Mesenchymal stem cell (in vitro differentiated cells and primary cell): Measurements from ENCODE around the gene CYP1A1. TPM values are rescaled to one million over a fixed set of nuclear protein-coding genes. Genes with fewer than 3 reads are reported as not detected.

Experiments
- DNase-seq: peaks from one replicate; pipeline ENCODE4 v3.0.0-alpha.2; 2013
- H2AFZ ChIP-seq: one replicate; pipeline ENCODE4 v1.6.1; 2013; ENCODE audit warnings: low read depth, mild to moderate bottlenecking, control low read depth, inconsistent platforms, low read length, moderate library complexity
- H2AK5ac ChIP-seq: 2 replicates; pipeline ENCODE4 v1.6.1; 2013; ENCODE audit warnings: low read length, moderate library complexity, mild to moderate bottlenecking, inconsistent platforms; ENCODE audit not compliant: severe bottlenecking
- H2BK120ac ChIP-seq: one replicate; pipeline ENCODE4 v1.6.1; 2013; ENCODE audit warnings: low read depth, mild to moderate bottlenecking, inconsistent platforms, low read length, moderate library complexity
- H2BK12ac ChIP-seq, 2 experiments: one replicate each; pipeline ENCODE4 v1.6.1; 2013; ENCODE audit warnings: inconsistent platforms in 2 of 2, low read length in 2 of 2, mild to moderate bottlenecking in 2 of 2, moderate library complexity in 2 of 2, control low read depth in 1 of 2
- H2BK15ac ChIP-seq: one replicate; pipeline ENCODE4 v1.6.1; 2013; ENCODE audit warnings: mild to moderate bottlenecking, low read depth, inconsistent platforms; ENCODE audit not compliant: poor library complexity, severe bottlenecking
- H2BK5ac ChIP-seq: 2 replicates; pipeline ENCODE4 v1.6.1; 2013; ENCODE audit warnings: low read depth, mild to moderate bottlenecking, low read length, control low read depth, inconsistent platforms; ENCODE audit not compliant: poor library complexity, severe bottlenecking
- H3K14ac ChIP-seq, 2 experiments: one replicate each; pipeline ENCODE4 v1.6.1; 2013; ENCODE audit warnings: inconsistent platforms in 2 of 2, low read length in 2 of 2, control low read depth in 1 of 2, mild to moderate bottlenecking in 1 of 2, moderate library complexity in 1 of 2
- H3K18ac ChIP-seq, 2 experiments: one replicate each; pipeline ENCODE4 v1.6.1; 2013; ENCODE audit warnings: inconsistent platforms in 2 of 2, low read length in 2 of 2, control low read depth in 1 of 2, low read depth in 1 of 2, mild to moderate bottlenecking in 1 of 2
- H3K23ac ChIP-seq, 2 experiments: one replicate each; pipeline ENCODE4 v1.6.1; 2013; ENCODE audit warnings: inconsistent platforms in 2 of 2, low read length in 2 of 2, mild to moderate bottlenecking in 2 of 2, moderate library complexity in 2 of 2, control low read depth in 1 of 2
- H3K27ac ChIP-seq: 2 replicates; pipeline ENCODE4 v1.5.1; 2013; ENCODE audit warnings: mild to moderate bottlenecking, moderate library complexity, low read length, control low read depth, inconsistent platforms; ENCODE audit not compliant: poor library complexity, severe bottlenecking
- H3K27me3 ChIP-seq, 2 experiments: 2 replicates each; pipeline versions ENCODE4 v1.6.1 to v1.7.0; 2013; ENCODE audit warnings: low read length in 2 of 2, mild to moderate bottlenecking in 2 of 2, moderate library complexity in 2 of 2, control low read depth in 1 of 2, inconsistent platforms in 1 of 2; ENCODE audit not compliant: control insufficient read depth in 1 of 2, insufficient read depth in 1 of 2
- H3K36me3 ChIP-seq, 2 experiments: 2 replicates each; pipeline versions ENCODE4 v1.6.1 to v1.7.0; 2013; ENCODE audit warnings: low read length in 2 of 2, control low read depth in 1 of 2, inconsistent platforms in 1 of 2, low read depth in 1 of 2, mild to moderate bottlenecking in 1 of 2; ENCODE audit not compliant: insufficient read depth in 2 of 2, control insufficient read depth in 1 of 2
- H3K4ac ChIP-seq, 2 experiments: one replicate each; pipeline ENCODE4 v1.6.1; 2013; ENCODE audit warnings: inconsistent platforms in 2 of 2, low read length in 2 of 2, mild to moderate bottlenecking in 2 of 2, moderate library complexity in 2 of 2, control low read depth in 1 of 2, low read depth in 1 of 2
- H3K4me1 ChIP-seq: 2 replicates; pipeline ENCODE4 v1.6.1; 2013; ENCODE audit warnings: low read depth, low read length, control low read depth; ENCODE audit not compliant: control insufficient read depth, insufficient read depth
- H3K4me2 ChIP-seq: 2 replicates; pipeline ENCODE4 v1.6.1; 2013; ENCODE audit warnings: low read length, mild to moderate bottlenecking, inconsistent platforms; ENCODE audit not compliant: poor library complexity, severe bottlenecking
- H3K4me3 ChIP-seq, 2 experiments: 2 replicates each; pipeline versions ENCODE4 v1.5.1 to v1.7.0; 2013; ENCODE audit warnings: low read length in 2 of 2, mild to moderate bottlenecking in 2 of 2, control low read depth in 1 of 2, low read depth in 1 of 2; ENCODE audit not compliant: insufficient read depth in 1 of 2
- H3K79me1 ChIP-seq: replicated peaks from 2 replicates; pipeline ENCODE4 v1.6.1; 2013; ENCODE audit warnings: mild to moderate bottlenecking, control low read depth, low read length, inconsistent platforms; ENCODE audit not compliant: poor library complexity, severe bottlenecking
- H3K9ac ChIP-seq: 2 replicates; pipeline ENCODE4 v1.7.0; 2013; ENCODE audit warnings: mild to moderate bottlenecking, low read length, moderate library complexity
- H3K9me3 ChIP-seq: 2 replicates; pipeline ENCODE4 v1.7.0; 2013; ENCODE audit warnings: mild to moderate bottlenecking, low read length; ENCODE audit not compliant: control insufficient read depth
- H4K8ac ChIP-seq: one replicate; pipeline ENCODE4 v1.6.1; 2013; ENCODE audit warnings: inconsistent platforms, mild to moderate bottlenecking, low read length, moderate library complexity
- H4K91ac ChIP-seq: one replicate; pipeline ENCODE4 v1.6.1; 2013; ENCODE audit warnings: mild to moderate bottlenecking, low read length, inconsistent platforms
- WGBS: methylation state at CpG from one replicate; pipeline ENCODE4 v1.1.7; 2013; ENCODE audit warnings: mixed read lengths; 5-methylcytosine and 5-hydroxymethylcytosine counted together
- polyA plus RNA-seq, 2 experiments: library from polyadenylated mRNA; stranded (reverse); fragments of 200-250 nt; gene quantifications; one replicate each; pipeline ENCODE4 v1.2.3, GENCODE V29; 2013

CYP1A1 gene, protein sequence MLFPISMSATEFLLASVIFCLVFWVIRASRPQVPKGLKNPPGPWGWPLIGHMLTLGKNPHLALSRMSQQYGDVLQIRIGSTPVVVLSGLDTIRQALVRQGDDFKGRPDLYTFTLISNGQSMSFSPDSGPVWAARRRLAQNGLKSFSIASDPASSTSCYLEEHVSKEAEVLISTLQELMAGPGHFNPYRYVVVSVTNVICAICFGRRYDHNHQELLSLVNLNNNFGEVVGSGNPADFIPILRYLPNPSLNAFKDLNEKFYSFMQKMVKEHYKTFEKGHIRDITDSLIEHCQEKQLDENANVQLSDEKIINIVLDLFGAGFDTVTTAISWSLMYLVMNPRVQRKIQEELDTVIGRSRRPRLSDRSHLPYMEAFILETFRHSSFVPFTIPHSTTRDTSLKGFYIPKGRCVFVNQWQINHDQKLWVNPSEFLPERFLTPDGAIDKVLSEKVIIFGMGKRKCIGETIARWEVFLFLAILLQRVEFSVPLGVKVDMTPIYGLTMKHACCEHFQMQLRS
- polyA plus RNA-seq (2013, experiment 1 of 2): 0.11 TPM
- 0.15 TPM for polyA plus RNA-seq (2013, experiment 2 of 2)

GRCh38 chr15:74725225-74725774 lies at the start of gene CYP1A1:
TSS of gene CYP1A1 (minus strand) at chr15:74725528. CDS start at chr15:74723097, 2,431 bp downstream.
- Histone ChIP-seq H2AK5ac (no peak within 1 kb of the TSS), H3K4me3 (peak within 1 kb of the TSS; percentile 45 to 73), H3K27ac (no peak within 1 kb of the TSS), H3K79me1 (no peaks in the 10 kb centered on the region), H3K14ac (no peak within 1 kb of the TSS), H2AFZ (peak within 1 kb of the TSS; percentile 74), H4K8ac (peak within 1 kb of the TSS; percentile 24), H3K27me3 (peaks cover 69 to 82% of the 10 kb centered on the region in 2 experiments), H4K91ac (peak within 1 kb of the TSS; percentile 30), H3K4ac (no peak within 1 kb of the TSS), H3K18ac (peak within 1 kb of the TSS; percentile 7 to 27), H3K4me2 (peak within 1 kb of the TSS; percentile 81), H3K9ac (peak within 1 kb of the TSS; percentile 32), H2BK120ac (no peak within 1 kb of the TSS), H3K36me3 (peaks cover 0 to 3% of the 10 kb centered on the region in 2 experiments), H2BK12ac (peak within 1 kb of the TSS in 1 of 2 experiments; percentile 19), H3K4me1 (peaks cover 14% of the 10 kb centered on the region), H2BK5ac (no peak within 1 kb of the TSS), H2BK15ac (no peak within 1 kb of the TSS), H3K23ac (no peak within 1 kb of the TSS), H3K9me3 (peaks cover 5% of the 10 kb centered on the region)
- peak; percentile 29 for DNase-seq
- 11% methylated on average over 6 of the region's 10 CpGs for WGBS

DNA sequence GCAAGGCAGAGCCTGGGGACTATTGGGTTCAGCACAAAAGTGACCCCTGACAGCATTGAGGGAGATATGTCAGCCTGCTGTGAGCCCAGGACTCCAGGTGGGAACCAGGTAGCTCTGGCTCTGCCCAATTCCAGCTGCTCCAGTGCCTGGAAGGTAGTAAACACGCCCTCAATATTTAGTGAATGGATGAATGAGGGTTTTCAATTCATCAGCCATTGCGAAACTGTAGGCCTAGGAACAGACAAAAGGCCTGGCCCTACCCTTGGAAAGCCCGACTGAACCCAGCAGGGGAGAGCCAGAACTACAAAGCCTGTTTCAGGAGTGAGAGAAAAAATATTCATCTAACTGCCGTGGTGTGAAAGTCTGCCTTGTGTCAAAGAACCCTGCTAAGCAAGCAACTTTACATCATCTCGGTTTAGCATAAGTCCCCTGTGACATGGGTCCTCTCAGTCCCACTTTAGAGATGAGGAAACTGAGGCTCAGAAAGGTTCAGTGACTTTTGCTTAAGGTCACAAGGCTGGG lies 48.5 kb upstream of the CYP1A1 start:
- no peak overlapping the region for H2BK12ac ChIP-seq
- 46% methylated on average over 5 of the region's 5 CpGs for WGBS
- H2BK5ac ChIP-seq: no peak overlapping the region
- no peaks in the 10 kb centered on the region for H3K36me3 ChIP-seq
- no peak overlapping the region for H4K91ac ChIP-seq
- H4K8ac ChIP-seq: no peak overlapping the region
- no peak overlapping the region for H3K4ac ChIP-seq
- no peak overlapping the region for H3K23ac ChIP-seq
- no peak overlapping the region for H3K9ac ChIP-seq
- peaks cover 21% of the 10 kb centered on the region for H3K4me1 ChIP-seq
- no peak overlapping the region for H3K4me2 ChIP-seq
- H3K4me3 ChIP-seq: no peak overlapping the region
- DNase-seq: no peak
- no peak overlapping the region for H3K14ac ChIP-seq
- no peaks in the 10 kb centered on the region for H3K9me3 ChIP-seq
- no peak overlapping the region for H3K18ac ChIP-seq
- no peaks in the 10 kb centered on the region for H3K79me1 ChIP-seq
- no peak overlapping the region for H2AFZ ChIP-seq
- no peak overlapping the region for H2BK120ac ChIP-seq
- peaks cover 13 to 15% of the 10 kb centered on the region in 2 experiments for H3K27me3 ChIP-seq
- H3K27ac ChIP-seq: no peak overlapping the region
- H2BK15ac ChIP-seq: no peak overlapping the region
- peak overlapping the region; percentile 10 for H2AK5ac ChIP-seq

DNA sequence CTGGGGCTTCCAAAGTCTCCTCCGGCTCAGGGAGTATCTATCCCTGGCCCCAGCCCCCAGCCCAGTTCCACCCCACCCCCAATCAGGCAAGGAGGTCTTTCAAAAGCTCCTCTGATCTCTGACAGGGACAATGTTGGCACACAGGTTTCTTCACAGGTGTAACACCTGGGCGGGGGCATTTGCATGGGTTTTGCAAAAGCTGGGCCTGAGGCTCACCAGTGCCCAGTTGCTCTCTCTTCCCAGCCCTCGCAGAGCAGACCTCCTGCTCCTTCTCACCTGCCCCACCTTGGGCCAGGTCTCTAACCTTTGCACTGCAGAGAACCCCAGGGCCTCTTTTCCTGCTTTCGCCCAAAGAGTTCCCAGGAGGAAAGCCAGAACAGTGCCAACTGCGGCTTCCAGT lies 48.0 kb upstream of the CYP1A1 start:
- DNase-seq: no peak
- no peak overlapping the region for H3K4me2 ChIP-seq

More for the DNA sequence above, 48.0 kb upstream of the CYP1A1 start:
- peak overlapping the region; percentile 10 for H2AK5ac ChIP-seq
- no peak overlapping the region for H2BK5ac ChIP-seq
- H2AFZ ChIP-seq: no peak overlapping the region
- no peak overlapping the region for H4K91ac ChIP-seq
- H3K4me1 ChIP-seq: peaks cover 22% of the 10 kb centered on the region
- H2BK12ac ChIP-seq: no peak overlapping the region
- no peaks in the 10 kb centered on the region for H3K79me1 ChIP-seq
- H2BK15ac ChIP-seq: no peak overlapping the region
- peaks cover 13 to 15% of the 10 kb centered on the region in 2 experiments for H3K27me3 ChIP-seq
- no peak overlapping the region for H3K4me3 ChIP-seq
- no peak overlapping the region for H3K27ac ChIP-seq
- no peak overlapping the region for H4K8ac ChIP-seq
- no peak overlapping the region for H3K18ac ChIP-seq
- H3K23ac ChIP-seq: no peak overlapping the region
- no peaks in the 10 kb centered on the region for H3K9me3 ChIP-seq
- H3K9ac ChIP-seq: no peak overlapping the region
- H3K4ac ChIP-seq: no peak overlapping the region
- 75% methylated on average over 5 of the region's 5 CpGs for WGBS
- H3K36me3 ChIP-seq: no peaks in the 10 kb centered on the region
- no peak overlapping the region for H2BK120ac ChIP-seq
- H3K14ac ChIP-seq: no peak overlapping the region
